Duodenal mucosa (tissue), 2 donors: Measurements from ENCODE around the gene IL7R.
A peak's percentile ranks its signal among the peaks of the same experiment; 100 is the strongest.

ENCODE experiments used
- H3K27ac ChIP-seq: one replicate; pipeline ENCODE4 v1.7.0; 2013; ENCODE audit warnings: low read depth, low read length
- H3K27me3 ChIP-seq, 2 donors: one replicate each; pipeline ENCODE4 v1.7.0; 2013; ENCODE audit warnings: low read length in 2 of 2, control low read depth in 1 of 2; ENCODE audit not compliant: insufficient read depth in 2 of 2, control insufficient read depth in 1 of 2
- H3K36me3 ChIP-seq, 2 donors: one replicate each; pipeline ENCODE4 v1.7.0; 2013; ENCODE audit warnings: low read length in 2 of 2, control low read depth in 1 of 2; ENCODE audit not compliant: insufficient read depth in 2 of 2, control insufficient read depth in 1 of 2
- H3K4me1 ChIP-seq, 2 donors: one replicate each; pipeline ENCODE4 v1.7.0; 2013; ENCODE audit warnings: low read length in 2 of 2, control low read depth in 1 of 2; ENCODE audit not compliant: insufficient read depth in 2 of 2, control insufficient read depth in 1 of 2
- H3K4me3 ChIP-seq, 2 donors: one replicate each; pipeline ENCODE4 v1.7.0; 2013; ENCODE audit warnings: low read length in 2 of 2, low read depth in 1 of 2
- H3K9ac ChIP-seq, 2 donors: one replicate each; pipeline ENCODE4 v1.7.0; 2013; ENCODE audit warnings: low read length in 2 of 2, low read depth in 1 of 2
- H3K9me3 ChIP-seq, 2 donors: one replicate each; pipeline ENCODE4 v1.7.0; 2013; ENCODE audit warnings: low read length in 2 of 2, control low read depth in 1 of 2; ENCODE audit not compliant: control insufficient read depth in 1 of 2

IL7R gene

GRCh38 chr5:35869685-35870277 lies 13.1 kb downstream of the IL7R start:
- Histone ChIP-seq H3K4me1 (no peaks in the 10 kb centered on the region), H3K36me3 (peaks cover 0 to 4% of the 10 kb centered on the region in 2 donors), H3K9me3 (no peaks in the 10 kb centered on the region), H3K27ac (no peak overlapping the region), H3K27me3 (no peaks in the 10 kb centered on the region), H3K9ac (no peak overlapping the region), H3K4me3 (no peak overlapping the region)

DNA sequence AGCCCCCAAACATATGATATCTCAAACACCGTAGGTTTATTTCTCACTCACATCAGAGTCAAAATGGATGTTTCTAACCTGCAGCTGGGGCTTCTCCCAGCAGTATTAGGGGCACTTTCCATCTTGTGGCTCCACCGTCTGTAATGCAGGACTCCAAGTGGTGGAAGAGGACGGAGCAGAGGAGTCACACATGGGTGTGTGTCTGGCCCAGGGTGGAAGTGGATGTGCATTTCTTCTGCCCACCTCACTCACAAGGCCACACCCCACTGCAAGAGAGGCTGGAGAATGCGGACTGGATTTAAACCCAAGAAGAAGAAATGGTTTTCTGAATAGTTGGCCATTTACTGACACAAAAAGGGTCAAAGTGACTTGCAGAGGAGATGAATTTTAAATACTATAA lies 13.9 kb downstream of the IL7R start:
- no peak overlapping the region for H3K27ac ChIP-seq
- H3K4me3 ChIP-seq, result no peak overlapping the region
- no peaks in the 10 kb centered on the region for H3K27me3 ChIP-seq
- H3K9me3 ChIP-seq, result no peaks in the 10 kb centered on the region
- no peaks in the 10 kb centered on the region for H3K4me1 ChIP-seq
- peaks cover 0 to 4% of the 10 kb centered on the region in 2 donors for H3K36me3 ChIP-seq
- H3K9ac ChIP-seq, result no peak overlapping the region

- peaks cover 0 to 8% of the 10 kb centered on the region in 2 donors for H3K4me1 ChIP-seq
- no peaks in the 10 kb centered on the region for H3K9me3 ChIP-seq
Observed at GRCh38 chr5:35876454-35876853, 19.8 kb downstream of the IL7R start.

GRCh38 chr5:35876922-35877321 lies 20.2 kb downstream of the IL7R start:
- Histone ChIP-seq H3K27me3 (no peaks in the 10 kb centered on the region), H3K9me3 (no peaks in the 10 kb centered on the region), H3K9ac (no peak overlapping the region), H3K4me1 (peaks cover 0 to 8% of the 10 kb centered on the region in 2 donors), H3K27ac (no peak overlapping the region), H3K4me3 (peak overlapping the region in 1 of 2 donors; percentile 9), H3K36me3 (no peaks in the 10 kb centered on the region)

More at GRCh38 chr5:35876454-35876853, 19.8 kb downstream of the IL7R start:
- no peak overlapping the region for H3K4me3 ChIP-seq
- no peaks in the 10 kb centered on the region for H3K27me3 ChIP-seq
- no peak overlapping the region for H3K27ac ChIP-seq
- H3K9ac ChIP-seq, result no peak overlapping the region
- no peaks in the 10 kb centered on the region for H3K36me3 ChIP-seq

DNA sequence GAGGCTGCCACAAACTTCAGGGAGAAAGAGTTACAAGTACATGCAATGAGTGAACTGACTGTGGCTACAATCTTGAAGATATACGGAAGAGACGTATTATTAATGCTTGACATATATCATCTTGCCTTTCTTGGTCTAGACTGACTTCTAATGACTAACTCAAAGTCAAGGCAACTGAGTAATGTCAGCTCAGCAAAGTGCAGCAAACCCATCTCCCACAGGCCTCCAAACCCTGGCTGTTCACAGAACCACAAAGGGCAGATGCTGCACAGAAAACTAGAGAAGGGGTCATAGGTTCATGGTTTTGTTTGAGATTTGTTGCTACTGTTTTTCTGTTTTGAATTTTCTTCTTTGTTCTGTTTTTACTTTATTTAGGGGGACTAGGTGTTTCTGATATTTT lies 21.0 kb downstream of the IL7R start:
- H3K9ac ChIP-seq, result no peak overlapping the region
- H3K4me3 ChIP-seq, result no peak overlapping the region
- H3K27me3 ChIP-seq, result no peaks in the 10 kb centered on the region
- no peak overlapping the region for H3K27ac ChIP-seq
- H3K36me3 ChIP-seq, result no peaks in the 10 kb centered on the region
- H3K9me3 ChIP-seq, result no peaks in the 10 kb centered on the region
- H3K4me1 ChIP-seq, result peaks cover 0 to 8% of the 10 kb centered on the region in 2 donors

GRCh38 chr5:35878079-35878478 lies 21.4 kb downstream of the IL7R start:
- H3K36me3 ChIP-seq, result no peaks in the 10 kb centered on the region
- H3K4me1 ChIP-seq, result peaks cover 0 to 8% of the 10 kb centered on the region in 2 donors
- H3K9ac ChIP-seq, result no peak overlapping the region
- H3K27ac ChIP-seq, result no peak overlapping the region
- no peaks in the 10 kb centered on the region for H3K9me3 ChIP-seq
- no peak overlapping the region for H3K4me3 ChIP-seq
- no peaks in the 10 kb centered on the region for H3K27me3 ChIP-seq

- Histone ChIP-seq H3K9me3 (no peaks in the 10 kb centered on the region), H3K9ac (no peak overlapping the region), H3K4me3 (no peak overlapping the region), H3K27ac (no peak overlapping the region), H3K27me3 (no peaks in the 10 kb centered on the region), H3K4me1 (peaks cover 2 to 11% of the 10 kb centered on the region in 2 donors), H3K36me3 (no peaks in the 10 kb centered on the region)
Observed at GRCh38 chr5:35879096-35879495, 22.4 kb downstream of the IL7R start.

GRCh38 chr5:35879649-35880048 lies 23.0 kb downstream of the IL7R start:
- H3K36me3 ChIP-seq, result no peaks in the 10 kb centered on the region
- no peak overlapping the region for H3K27ac ChIP-seq
- peaks cover 2 to 11% of the 10 kb centered on the region in 2 donors for H3K4me1 ChIP-seq
- H3K9me3 ChIP-seq, result no peaks in the 10 kb centered on the region
- H3K27me3 ChIP-seq, result no peaks in the 10 kb centered on the region
- H3K4me3 ChIP-seq, result no peak overlapping the region
- no peak overlapping the region for H3K9ac ChIP-seq

DNA sequence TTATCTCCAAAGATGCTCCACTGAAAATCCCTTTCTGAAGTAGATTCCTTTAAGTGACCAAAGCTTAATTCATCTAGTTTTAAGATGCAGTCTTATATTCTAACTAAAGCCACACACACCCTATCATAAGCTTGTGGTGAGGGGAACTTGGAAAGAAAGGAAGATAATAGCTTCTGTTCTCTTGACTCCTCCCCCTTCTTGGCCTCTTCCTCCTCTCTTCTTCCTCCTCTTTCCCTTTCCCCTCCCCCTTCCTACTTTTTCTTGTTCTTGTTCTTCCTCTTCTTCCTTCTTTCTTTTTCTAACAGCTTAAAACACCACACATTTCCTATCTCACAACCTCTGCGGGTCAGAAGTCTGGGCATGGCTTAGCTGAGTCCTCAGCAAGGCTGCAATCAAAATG lies 23.5 kb downstream of the IL7R start:
- no peaks in the 10 kb centered on the region for H3K36me3 ChIP-seq
- H3K9ac ChIP-seq, result no peak overlapping the region
- no peak overlapping the region for H3K27ac ChIP-seq

GRCh38 chr5:35881758-35882157 lies 25.1 kb downstream of the IL7R start:
- no peak overlapping the region for H3K4me3 ChIP-seq
- no peaks in the 10 kb centered on the region for H3K9me3 ChIP-seq
- no peaks in the 10 kb centered on the region for H3K36me3 ChIP-seq
- H3K27ac ChIP-seq, result no peak overlapping the region
- no peaks in the 10 kb centered on the region for H3K27me3 ChIP-seq
- H3K9ac ChIP-seq, result no peak overlapping the region
- peaks cover 2 to 5% of the 10 kb centered on the region in 2 donors for H3K4me1 ChIP-seq

More for the DNA sequence above, 23.5 kb downstream of the IL7R start:
- H3K4me3 ChIP-seq, result no peak overlapping the region
- no peaks in the 10 kb centered on the region for H3K27me3 ChIP-seq
- H3K4me1 ChIP-seq, result peaks cover 2 to 11% of the 10 kb centered on the region in 2 donors
- no peaks in the 10 kb centered on the region for H3K9me3 ChIP-seq
